Stimulated activated CD4-positive, alpha-beta T cell treated with anti-CD3 and anti-CD28 coated beads, Interleukin-4, amount 100 ng/mL, for 48 hours (primary cell): ENCODE results near the gene SNN.

Experiments used
- DNase-seq, 2 donors: peaks; one replicate each; pipeline ENCODE4 v3.0.0-alpha.2; 2020; ENCODE audit warnings: low read depth in 2 of 2

SNN gene

GRCh38 chr16:11635113-11635652 is 33.1 kb upstream of the SNN start:
- DNase-seq: no peak

GRCh38 chr16:11635679-11636171 is 32.5 kb upstream of the SNN start:
- DNase-seq: no peak

- DNase-seq: no peak
These were observed 32.0 kb upstream of the SNN start for GRCh38 chr16:11636172-11636721.

GRCh38 chr16:11637320-11637719 is 30.9 kb upstream of the SNN start:
- DNase-seq: no peak

- DNase-seq: no peak
These were observed 30.1 kb upstream of the SNN start for GRCh38 chr16:11638140-11638539.

- no peak for DNase-seq
These were observed 29.2 kb upstream of the SNN start for GRCh38 chr16:11639008-11639562.

GRCh38 chr16:11639925-11640899 is 28.0 kb upstream of the SNN start:
- DNase-seq: no peak

GRCh38 chr16:11640987-11641817 is 27.1 kb upstream of the SNN start:
- DNase-seq: no peak

GRCh38 chr16:11642765-11643116 is 25.5 kb upstream of the SNN start:
- DNase-seq: no peak

- DNase-seq: no peak
These were observed 19.0 kb upstream of the SNN start for GRCh38 chr16:11649276-11649675.

GRCh38 chr16:11650641-11651591 is 17.3 kb upstream of the SNN start:
- DNase-seq: no peak

- DNase-seq: no peak
These were observed 16.5 kb upstream of the SNN start for GRCh38 chr16:11651796-11652195.

GRCh38 chr16:11655655-11656054 is 12.6 kb upstream of the SNN start:
- DNase-seq: no peak

- DNase-seq: no peak
These were observed 10.7 kb upstream of the SNN start for GRCh38 chr16:11657556-11657955.

GRCh38 chr16:11658896-11659708 is 9.2 kb upstream of the SNN start:
- DNase-seq: no peak

- DNase-seq: no peak
These were observed 7.7 kb upstream of the SNN start for GRCh38 chr16:11660565-11660964.

- DNase-seq: no peak
These were observed 5.7 kb upstream of the SNN start for GRCh38 chr16:11662582-11662981.

GRCh38 chr16:11665071-11665491 is 3.2 kb upstream of the SNN start:
- peak in 1 of 2 donors; percentile 24 for DNase-seq
